ENCODE data around the gene DISP2. TPM values are rescaled to one million over a fixed set of nuclear protein-coding genes. Genes with fewer than 3 reads are reported as not detected.

Gene DISP2
- total and polyA plus RNA-seq, 9 of the 15 experiments (the other 6 are each of a cell fraction or from before 2014, with no cell fraction given): 0.06 to 0.89 (median 0.15) TPM; not detected in 1

DNA sequence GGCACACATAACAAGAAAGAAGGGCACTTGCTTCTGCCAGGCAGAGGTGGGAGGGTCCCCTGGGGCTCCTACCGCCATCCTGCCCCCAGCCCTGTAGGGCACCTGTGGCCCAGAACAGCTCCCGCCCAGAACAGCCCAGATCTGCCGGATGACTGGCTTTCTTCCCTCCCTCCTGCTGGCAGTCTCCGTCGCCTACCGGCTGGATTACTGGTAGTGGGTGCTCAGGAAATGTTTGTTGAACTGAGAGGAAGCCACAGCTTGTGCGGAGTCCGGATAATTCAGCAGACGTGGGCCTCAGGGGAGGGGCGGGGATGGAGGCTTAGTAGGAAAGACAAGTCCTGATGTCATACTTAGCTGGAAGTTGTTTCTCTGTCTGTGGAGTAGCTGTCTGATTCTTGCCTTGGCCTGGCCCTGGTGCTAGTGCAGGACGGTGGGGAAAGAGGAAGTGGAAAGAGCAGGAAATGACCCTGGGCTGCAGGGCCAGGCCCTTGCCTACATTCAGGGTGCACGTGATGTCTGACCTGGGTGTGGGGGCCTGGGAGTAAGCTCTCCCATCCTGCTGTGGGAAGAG, 24.0 kb upstream of the DISP2 start (continued):
- no peak for TF ChIP-seq ZNF12 (CRISPR knock-in tag; IDR thresholded peaks at IDR 0.05)
- TF ChIP-seq ZBTB11 (CRISPR knock-in tag; IDR thresholded peaks at IDR 0.05): peak in 1 of 3 experiments; percentile 35; a peak in 1 of 6 replicates
- no peak for TF ChIP-seq ZNF263 (CRISPR knock-in tag; IDR thresholded peaks at IDR 0.05; ENCODE audit: borderline replicate concordance)
- TF ChIP-seq CREB3L1 (IDR thresholded peaks at IDR 0.05; ENCODE audit: borderline replicate concordance, low read depth): no peak
- TF ChIP-seq ELF4 (CRISPR knock-in tag; IDR thresholded peaks at IDR 0.05): peak; percentile 9; the same call in 1 of the 2 replicates
- TF ChIP-seq FOS (IDR thresholded peaks at IDR 0.05; ENCODE audit: extremely low read depth, insufficient read length): no peak
- no peak for TF ChIP-seq ZBTB12 (CRISPR knock-in tag; IDR thresholded peaks at IDR 0.05)
- TF ChIP-seq OTX1 (CRISPR knock-in tag; IDR thresholded peaks at IDR 0.05): no peak
- peak; percentile 36; the same call in 1 of the 2 replicates for TF ChIP-seq TOE1 (IDR thresholded peaks at IDR 0.05; ENCODE audit: borderline replicate concordance)
- no peak for TF ChIP-seq TOE1 (CRISPR knock-in tag; IDR thresholded peaks at IDR 0.05; ENCODE audit: borderline replicate concordance, low read depth)
- 0 out of 2 replicates have a peak, but pooled peaks have one; percentile 6 for TF ChIP-seq JUND (IDR thresholded peaks at IDR 0.05; ENCODE audit: borderline replicate concordance, low read depth, low read length)
- no peak for TF ChIP-seq JUND (tag; IDR thresholded peaks at IDR 0.05; ENCODE audit: borderline replicate concordance, low read depth, low read length)
- no peak for TF ChIP-seq PURB (CRISPR knock-in tag; IDR thresholded peaks at IDR 0.05; ENCODE audit: low read depth)
- 0 out of 4 replicates have a peak, but pooled peaks of 1 of the 2 experiments have one; percentile 34 for TF ChIP-seq ETV6 (IDR thresholded peaks at IDR 0.05; ENCODE audit: borderline replicate concordance in 1 of 2, low read depth in 2 of 2, low read length in 1 of 2)
- no peak for TF ChIP-seq ETV6 (CRISPR knock-in tag; IDR thresholded peaks at IDR 0.05; ENCODE audit: borderline replicate concordance)
- TF ChIP-seq DPF2 (IDR thresholded peaks at IDR 0.05): no peak
- TF ChIP-seq BHLHE40 (IDR thresholded peaks at IDR 0.05; ENCODE audit: low read length): peak; percentile 91

All from K562 (cell line).